Head of caudate nucleus (tissue), 42 donors: ENCODE results near the gene MUC4.
A peak's percentile ranks its signal among the peaks of the same experiment; 100 is the strongest.

Source experiments
- DNase-seq, 42 donors: peaks; one replicate each; pipeline versions ENCODE4 v3.0.0 to v3.0.0-alpha.2; 2020 to 2021; ENCODE audit warnings: mixed read lengths in 7 of 42
- intact Hi-C: fragments of 100-400 bp; cut with DNase I; formaldehyde crosslinking; loops from one replicate; pipeline ENCODE4 v1.15.0; 2022

Gene MUC4, protein sequence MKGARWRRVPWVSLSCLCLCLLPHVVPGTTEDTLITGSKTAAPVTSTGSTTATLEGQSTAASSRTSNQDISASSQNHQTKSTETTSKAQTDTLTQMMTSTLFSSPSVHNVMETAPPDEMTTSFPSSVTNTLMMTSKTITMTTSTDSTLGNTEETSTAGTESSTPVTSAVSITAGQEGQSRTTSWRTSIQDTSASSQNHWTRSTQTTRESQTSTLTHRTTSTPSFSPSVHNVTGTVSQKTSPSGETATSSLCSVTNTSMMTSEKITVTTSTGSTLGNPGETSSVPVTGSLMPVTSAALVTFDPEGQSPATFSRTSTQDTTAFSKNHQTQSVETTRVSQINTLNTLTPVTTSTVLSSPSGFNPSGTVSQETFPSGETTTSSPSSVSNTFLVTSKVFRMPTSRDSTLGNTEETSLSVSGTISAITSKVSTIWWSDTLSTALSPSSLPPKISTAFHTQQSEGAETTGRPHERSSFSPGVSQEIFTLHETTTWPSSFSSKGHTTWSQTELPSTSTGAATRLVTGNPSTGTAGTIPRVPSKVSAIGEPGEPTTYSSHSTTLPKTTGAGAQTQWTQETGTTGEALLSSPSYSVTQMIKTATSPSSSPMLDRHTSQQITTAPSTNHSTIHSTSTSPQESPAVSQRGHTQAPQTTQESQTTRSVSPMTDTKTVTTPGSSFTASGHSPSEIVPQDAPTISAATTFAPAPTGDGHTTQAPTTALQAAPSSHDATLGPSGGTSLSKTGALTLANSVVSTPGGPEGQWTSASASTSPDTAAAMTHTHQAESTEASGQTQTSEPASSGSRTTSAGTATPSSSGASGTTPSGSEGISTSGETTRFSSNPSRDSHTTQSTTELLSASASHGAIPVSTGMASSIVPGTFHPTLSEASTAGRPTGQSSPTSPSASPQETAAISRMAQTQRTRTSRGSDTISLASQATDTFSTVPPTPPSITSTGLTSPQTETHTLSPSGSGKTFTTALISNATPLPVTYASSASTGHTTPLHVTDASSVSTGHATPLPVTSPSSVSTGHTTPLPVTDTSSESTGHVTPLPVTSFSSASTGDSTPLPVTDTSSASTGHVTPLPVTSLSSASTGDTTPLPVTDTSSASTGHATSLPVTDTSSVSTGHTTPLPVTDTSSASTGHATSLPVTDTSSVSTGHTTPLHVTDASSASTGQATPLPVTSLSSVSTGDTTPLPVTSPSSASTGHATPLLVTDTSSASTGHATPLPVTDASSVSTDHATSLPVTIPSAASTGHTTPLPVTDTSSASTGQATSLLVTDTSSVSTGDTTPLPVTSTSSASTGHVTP (N-terminal part only)

DNA sequence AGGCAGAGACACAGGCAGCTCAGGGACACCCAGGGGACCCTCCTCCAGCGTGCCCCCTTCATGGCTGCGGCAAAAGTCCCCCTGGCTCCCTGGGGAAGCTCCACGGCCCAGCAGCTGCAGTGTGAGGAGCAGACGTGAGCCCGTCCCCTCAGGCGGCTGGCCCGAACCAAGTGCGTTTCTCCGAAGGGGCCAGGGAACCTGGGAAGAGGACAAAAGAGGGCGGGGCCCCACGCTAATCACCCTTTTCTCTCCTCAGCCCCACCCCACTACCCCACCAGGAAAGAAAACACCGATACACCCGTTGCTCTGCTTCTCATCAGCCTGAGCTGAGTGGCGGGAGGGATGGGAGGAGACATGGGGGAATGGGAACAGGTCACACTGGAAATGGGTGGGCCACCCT lies at the start of gene MUC4:
MUC4 (minus strand) TSS at position 174 of the 400 bp plus-strand sequence; CDS start at position 62, 112 bp downstream.
- DNase-seq, result no peak
- intact Hi-C loops, result no loop called here

DNA sequence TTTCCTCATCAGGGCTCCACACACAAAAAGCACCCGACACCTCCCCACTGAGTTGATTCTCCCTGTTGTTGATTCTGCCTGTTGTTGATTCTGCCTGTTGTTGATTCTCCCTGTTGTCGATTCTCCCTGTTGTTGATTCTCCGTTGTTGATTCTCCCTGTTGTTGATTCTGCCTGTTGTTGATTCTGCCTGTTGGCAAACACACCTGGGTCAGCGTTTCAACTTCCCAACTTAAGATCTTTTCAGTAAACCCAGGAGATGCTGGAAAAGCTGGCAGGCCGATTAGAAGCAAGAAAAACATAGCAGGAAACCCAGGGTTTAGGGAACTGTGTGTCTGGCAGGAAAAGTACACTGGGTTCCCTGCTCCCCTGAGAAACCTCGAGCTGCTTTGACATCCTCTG lies 48.7 kb upstream of the MUC4 start:
- intact Hi-C loops, result loop anchor here (5.0 kb wide), 1 partner anchor 52 kb away; no protein-coding TSS in a partner anchor
- DNase-seq, result no peak

DNA sequence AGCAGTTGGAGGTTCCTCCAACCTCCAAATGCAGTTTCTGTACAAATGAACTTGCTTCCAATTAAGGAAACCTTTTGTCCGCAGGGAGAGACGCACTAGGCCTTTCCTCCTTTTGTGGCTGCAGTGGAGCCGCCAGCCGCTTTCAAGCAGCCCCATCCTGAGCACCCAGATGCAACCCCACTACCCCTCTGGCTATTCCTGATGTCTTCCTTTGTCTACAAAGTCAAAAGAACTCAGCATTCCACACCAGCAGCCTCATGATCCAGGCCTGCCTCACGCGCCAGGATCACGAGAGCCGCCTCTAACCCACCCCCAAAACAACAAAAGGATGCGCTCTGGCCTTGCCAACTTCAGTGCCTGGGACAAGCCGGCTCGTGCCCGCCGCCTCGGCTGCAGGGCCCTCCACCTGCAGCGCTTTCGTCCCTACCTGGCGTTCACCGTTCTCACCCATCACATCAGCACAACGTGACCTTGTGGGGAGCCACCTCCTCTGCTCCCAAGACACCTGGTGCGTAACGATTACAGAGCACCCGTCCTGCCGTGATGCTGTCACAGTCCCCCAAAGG lies 48.2 kb upstream of the MUC4 start:
- intact Hi-C loops, result loop anchor here (5.0 kb wide), 1 partner anchor 52 kb away; no protein-coding TSS in a partner anchor
- peak in 1 of 42 donors; percentile 14 for DNase-seq

DNA sequence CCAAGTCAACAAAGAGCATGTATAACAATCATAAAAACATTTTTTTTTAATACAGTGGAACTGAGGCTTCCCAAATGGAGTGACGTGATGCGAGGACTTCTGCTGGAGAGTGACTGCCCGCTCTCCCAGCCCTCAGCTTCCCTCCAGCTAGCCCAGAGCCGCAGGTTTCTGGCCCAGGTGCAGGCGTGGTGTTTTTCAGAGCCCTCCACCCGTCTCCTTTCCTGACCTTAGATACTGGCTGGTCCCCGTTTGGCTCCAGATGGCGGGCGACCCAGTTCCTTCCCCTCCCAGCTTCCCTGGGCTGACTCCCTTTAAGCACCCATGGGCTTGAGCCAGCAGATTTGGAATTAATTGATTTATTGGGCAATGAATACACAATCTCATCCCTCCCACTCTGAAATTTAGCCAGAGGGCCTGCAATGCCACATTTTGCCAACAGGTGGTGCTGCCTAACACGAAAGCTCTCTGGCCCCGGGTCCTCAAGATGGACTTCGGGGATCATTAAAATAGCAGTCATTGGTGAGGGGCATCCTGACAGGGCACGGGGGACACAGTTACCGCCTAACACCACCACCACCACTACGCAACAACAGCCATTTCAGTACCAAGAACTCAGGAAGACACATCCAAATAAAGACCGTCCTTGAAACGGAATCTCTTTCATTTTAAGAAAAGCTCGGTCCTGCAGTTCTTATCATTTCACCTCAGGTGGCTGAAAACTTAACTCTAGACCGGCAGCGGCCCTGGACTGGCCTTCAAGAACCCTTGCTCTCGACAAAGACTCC lies 47.5 kb upstream of the MUC4 start:
- peak in 41 of 42 donors; percentile 64 to 93 (median 82) for DNase-seq
- intact Hi-C loops, result no loop called here

DNA sequence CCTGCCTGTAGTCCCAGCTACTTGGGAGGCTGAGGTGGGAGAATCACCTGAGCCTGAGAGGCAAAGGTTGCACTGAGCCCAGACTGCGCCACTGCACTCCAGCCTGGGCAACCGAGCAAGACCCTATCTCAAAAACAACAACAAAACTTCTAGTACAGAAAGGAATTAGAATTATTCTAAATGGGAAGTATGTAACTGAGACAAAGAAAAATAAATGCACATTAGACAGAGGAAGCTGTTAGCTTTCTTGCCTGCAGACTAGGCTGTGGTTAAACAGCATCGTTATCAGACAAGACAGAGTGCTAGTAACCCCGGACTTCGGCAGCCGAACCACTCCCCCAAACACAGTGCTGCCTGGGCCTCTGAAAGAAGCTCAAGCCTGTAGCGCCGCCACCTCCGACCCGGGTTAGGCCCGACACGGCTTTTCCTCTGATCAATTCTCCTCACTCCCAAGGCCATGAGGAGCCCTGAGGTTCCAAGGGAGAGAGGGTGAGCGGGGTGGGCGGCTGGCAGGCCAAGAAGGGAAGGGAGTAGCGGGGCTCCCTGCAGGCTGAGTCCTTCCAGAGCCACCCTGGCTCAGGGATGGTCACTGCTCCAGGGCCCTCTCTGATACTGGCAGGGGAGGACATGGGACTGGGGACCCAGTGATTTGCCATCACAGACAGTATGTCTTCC lies 44.8 kb upstream of the MUC4 start:
- no peak for DNase-seq
- intact Hi-C loops, result no loop called here

DNA sequence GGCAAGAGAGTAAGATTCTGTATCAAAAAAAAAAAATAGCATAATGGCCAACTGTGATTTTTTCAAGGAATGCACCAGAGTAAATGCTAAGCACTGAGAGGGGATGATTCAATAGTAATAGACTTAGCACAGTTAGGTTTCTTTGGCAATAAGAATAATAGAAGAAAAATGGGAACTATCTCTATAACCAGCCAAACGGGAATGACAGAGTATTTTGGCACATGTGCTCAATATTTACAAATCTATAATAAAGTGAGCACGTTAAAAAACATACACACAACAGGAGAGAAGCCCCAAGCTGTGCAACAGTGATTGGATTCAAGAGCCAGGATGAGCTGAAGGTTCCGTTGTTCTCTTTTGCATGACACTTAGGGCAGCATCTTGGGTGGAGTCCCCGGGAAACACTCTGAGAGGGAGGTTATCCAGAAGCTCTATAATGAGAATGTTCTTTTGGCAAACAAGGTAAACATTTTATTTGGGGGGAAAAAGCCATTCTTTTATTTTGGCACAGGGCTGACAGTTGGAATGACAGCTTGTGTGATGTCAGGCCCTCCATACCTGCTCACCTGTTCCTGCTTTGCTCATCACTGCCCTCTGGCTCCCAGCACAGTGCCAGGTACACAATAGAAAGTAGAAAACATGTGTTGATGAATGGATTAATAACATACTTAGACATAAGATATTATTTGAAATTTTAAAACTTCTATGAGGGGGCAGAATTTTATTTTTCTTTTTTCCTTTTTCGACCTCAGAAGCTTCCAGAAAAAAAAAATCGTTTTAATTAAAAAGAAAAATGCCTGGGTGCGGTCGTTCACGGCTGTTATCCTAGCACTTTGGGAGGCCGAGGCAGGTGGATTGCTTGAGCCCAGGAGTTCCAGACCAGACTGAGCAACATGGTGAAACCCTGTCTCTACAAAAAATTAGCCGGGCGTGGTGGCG lies 44.0 kb upstream of the MUC4 start:
- intact Hi-C loops, result no loop called here
- DNase-seq, result no peak

DNA sequence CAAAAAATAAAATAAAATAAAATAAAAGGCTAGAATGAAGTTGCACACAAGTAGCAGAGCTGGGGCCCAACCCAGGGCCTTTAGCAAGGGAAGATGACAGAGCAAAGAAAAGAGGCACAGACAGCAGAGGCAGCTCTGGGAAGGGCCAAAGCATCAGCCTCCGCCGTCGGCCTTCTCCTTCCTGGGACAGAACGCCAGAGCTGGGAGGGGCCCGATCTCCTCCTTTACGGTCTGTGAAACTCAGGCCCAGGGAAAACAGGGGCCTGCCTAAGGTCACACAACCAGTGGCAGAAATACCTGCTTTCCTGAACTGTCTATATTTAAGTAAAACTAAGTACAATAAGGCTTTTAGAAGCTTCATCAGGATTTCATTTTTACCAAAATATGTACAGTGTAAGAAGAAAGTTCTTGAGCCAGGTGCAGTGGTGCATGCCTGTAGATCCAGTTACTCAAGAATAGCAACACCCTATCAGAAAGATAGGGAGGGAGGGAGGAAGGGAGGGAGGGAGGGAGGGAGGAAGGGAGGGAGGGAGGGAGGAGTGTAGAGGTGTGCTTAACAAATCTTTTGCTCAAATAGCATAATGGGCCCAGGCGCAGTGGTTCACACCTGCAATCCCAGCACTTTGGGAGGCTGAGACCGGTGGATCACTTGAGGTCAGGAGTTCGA lies 43.0 kb upstream of the MUC4 start:
- intact Hi-C loops, result no loop called here

DNA sequence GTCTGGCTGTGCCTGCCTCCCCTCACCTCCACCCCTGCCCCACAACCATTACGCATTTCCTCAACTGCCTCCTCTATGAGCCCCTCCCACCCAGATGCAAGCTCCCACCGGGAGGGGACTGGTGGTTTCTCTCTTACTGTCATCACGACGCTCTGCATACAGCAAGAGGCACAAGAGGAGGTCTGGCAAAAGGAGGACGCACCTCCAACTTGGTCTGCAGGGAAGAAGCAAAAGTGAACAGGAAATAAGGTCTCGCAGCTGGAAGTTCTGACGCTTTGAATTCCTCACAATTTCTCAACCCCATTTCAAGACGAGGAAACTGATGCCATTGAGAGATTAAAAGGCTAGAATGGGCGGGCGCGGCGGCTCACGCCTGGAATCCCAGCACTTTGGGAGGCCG lies 42.3 kb upstream of the MUC4 start:
- no peak for DNase-seq
- intact Hi-C loops, result no loop called here

More for the DNA sequence above, 43.0 kb upstream of the MUC4 start:
- no peak for DNase-seq

DNA sequence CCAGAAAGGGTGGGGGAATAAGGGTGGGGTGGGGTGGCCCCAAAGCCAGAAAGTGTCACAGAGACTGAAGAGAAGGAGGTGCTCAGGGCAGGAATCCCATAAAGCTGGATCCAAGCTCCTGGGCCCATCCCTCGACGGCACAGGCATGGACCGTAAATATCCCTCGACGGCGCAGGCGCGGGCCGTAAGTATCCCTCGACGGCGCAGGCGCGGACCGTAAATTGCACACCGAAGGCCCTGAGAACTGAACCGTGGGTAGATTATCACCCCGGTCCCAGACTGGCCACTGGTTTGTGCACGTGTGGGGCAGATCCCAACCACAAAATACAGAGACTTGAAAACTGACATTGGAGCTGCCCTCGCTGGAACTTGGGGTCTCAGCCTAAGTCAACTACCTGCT lies 41.3 kb upstream of the MUC4 start:
- intact Hi-C loops, result no loop called here
- no peak for DNase-seq

DNA sequence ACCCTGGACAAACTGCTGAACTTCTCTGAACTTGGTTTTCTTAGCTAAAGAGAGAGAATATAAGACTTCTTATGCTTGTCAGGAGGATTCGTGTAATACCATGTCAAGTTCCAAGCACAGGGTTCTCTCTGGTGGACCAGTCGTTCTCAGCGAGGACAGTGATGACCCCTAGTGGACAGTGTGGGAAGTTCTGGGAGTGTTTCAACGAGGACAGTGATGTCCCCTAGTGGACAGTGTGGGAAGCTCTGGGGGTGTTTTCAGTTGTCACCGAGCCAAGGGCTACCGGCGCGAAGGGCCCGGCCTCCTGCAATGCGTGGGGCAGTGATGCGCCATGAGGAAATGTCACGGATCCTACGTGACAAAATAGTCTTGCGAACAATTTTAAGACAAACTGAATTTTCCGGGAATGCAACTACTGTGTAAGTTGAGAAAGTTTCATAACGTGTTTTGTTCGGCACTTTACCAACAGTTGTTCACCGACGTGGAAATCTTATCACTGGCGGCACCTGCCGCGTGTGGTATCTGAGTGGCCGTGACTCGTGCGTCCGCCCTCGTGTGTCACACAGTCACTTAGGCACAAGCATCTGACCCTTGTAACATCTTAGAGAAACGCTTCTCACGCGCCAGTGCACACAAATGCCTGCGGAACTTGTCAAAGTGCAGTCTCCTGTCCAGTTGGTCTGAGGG lies 39.3 kb upstream of the MUC4 start:
- intact Hi-C loops, result no loop called here
- peak; percentile 53 to 94 (median 88) for DNase-seq

DNA sequence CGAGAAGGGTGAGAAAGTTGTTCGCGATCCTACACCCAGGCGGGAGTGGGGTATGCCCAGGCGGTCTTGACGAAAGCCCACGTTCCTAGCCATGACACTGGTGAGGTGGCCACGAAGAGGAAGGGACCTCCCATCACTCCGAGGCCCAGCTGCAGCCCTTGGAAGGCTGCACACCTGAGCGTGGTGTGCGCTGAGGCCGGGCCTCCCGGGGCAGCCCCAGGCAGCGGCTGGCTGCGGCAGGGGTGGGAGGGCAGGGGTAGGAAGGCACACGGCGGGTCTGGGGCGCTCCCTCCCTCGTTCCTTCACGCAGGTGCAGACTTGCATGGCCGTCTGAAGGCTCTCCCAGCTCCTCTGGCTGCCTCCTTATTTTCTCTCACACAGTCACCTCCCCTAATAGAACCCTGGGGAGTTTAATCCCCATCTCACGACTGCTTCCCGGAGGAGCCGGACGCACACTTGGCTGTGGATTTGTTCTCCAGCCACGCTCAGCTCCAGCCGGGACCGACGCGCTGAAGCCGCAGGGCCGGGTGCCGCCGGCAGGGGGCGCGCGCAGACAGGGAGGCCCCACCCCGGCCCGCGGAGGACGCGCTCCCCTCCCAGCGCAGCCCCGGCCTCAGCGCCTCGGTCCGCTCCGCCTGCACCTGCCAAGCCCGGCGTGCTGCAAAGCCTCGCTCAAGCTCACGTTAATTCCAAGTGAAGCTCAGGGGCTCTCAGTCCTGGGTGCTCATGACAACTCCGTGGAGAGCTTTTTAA lies 37.8 kb upstream of the MUC4 start:
- intact Hi-C loops, result no loop called here
- DNase-seq, result peak in 10 of 42 donors; percentile 38 to 75 (median 62)

DNA sequence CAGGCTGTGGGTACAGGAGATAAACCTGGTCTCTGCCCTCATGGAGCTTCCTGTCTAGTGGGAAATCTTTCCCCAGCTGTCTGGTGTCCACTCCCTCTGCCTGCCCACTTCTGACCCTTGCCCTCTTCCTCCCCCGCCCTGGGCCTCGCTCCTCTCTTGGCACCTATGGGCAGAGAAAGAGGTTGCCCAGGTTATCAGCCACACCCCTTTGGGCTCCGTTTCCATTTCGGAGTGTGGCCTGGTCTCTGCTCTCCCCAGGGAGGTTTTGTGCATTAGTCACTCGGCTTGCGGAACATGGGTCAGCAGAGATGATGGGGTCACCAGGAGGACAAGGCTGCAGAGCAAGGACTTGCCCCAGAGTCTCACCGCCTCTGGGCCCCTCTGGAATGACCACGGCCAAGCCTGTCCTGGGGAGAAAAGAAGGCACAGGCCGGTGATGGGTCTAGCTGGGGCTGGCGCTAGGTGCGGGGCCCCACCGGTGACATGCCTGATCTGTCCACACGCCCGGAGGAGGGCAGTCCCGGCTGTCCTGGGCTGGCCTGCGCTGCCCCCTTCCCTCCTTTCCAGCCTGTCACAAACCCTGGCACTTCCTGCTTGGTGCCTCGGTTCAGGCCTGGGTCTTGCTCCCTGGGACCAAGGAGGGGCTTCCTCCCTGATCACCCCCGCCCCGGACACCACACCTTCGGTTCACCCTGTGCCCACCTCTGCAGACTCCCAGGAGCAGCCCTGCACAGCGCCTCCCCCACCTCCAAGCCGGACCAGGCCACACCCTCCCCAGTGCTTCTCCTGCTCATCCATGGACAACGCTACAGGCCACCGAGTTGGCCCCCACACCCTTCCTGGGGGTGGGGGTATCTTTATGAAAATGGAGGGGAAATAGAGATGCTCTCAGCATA lies 35.6 kb upstream of the MUC4 start:
- no peak for DNase-seq
- intact Hi-C loops, result no loop called here

DNA sequence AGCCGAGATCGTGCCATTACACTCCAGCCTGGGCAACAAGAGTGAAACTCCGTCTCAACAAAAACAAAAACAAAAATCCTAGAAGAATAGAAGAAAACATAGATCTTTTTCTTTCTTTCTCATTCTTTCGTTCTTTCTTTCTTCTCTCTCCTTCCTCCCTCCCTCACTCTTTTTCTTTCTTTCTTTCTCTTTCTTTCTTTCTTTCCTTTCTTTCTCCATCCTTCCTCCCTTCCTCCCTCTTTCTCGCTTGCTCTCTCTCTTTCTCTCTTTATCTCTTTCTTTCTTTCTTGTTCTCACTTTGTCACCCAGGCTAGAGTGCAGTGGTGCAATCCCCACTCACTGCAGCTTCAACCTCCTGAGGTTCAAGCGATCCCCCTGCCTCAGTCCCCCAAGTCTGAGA lies 33.8 kb upstream of the MUC4 start:
- intact Hi-C loops, result no loop called here
- DNase-seq, result no peak
